Dendritic cell treated with granulocyte-macrophage colony-stimulating factor and Interleukin-4, amounts not matched to agents 40 ng/mL and 50 ng/mL, for 4 days (primary cell): Measurements from ENCODE around the gene LRRC74A.
"Not testable (repeated sequence)": the region's sequence is repeated elsewhere in the genome, so short reads cannot be mapped to it uniquely, and the experiment has no call there.

Experiments used
- H3K27ac Mint-ChIP-seq: one replicate; pipeline ENCODE4 v1.8.0; 2022; ENCODE audit warnings: mild to moderate bottlenecking, mixed read lengths
- H3K27me3 Mint-ChIP-seq: one replicate; pipeline ENCODE4 v1.8.0; 2022; ENCODE audit warnings: mild to moderate bottlenecking, mixed read lengths
- H3K36me3 Mint-ChIP-seq: one replicate; pipeline ENCODE4 v1.8.0; 2022; ENCODE audit warnings: low read depth, mixed read lengths
- H3K4me1 Mint-ChIP-seq: one replicate; pipeline ENCODE4 v1.8.0; 2022; ENCODE audit warnings: low read depth, mixed read lengths
- H3K4me3 Mint-ChIP-seq: one replicate; pipeline ENCODE4 v1.8.0; 2022; ENCODE audit warnings: mild to moderate bottlenecking, moderate library complexity, mixed read lengths
- H3K9me3 Mint-ChIP-seq: one replicate; pipeline ENCODE4 v1.8.0; 2022; ENCODE audit warnings: mixed read lengths
- intact Hi-C: fragments of 100-400 bp; cut with micrococcal nuclease; formaldehyde crosslinking; loops from one replicate; pipeline ENCODE4 v1.15.0; 2022

The LRRC74A gene

GRCh38 chr14:76901171-76902055, 75.2 kb downstream of the LRRC74A start:
- Mint-ChIP-seq H3K27ac (peak overlapping the region; percentile 35), H3K4me1 (peaks cover 22% of the 10 kb centered on the region), H3K36me3 (no peaks in the 10 kb centered on the region), H3K27me3 (peaks cover 27% of the 10 kb centered on the region), H3K4me3 (no peak overlapping the region), H3K9me3 (no peaks in the 10 kb centered on the region)
- intact Hi-C loops: no loop called here

- Mint-ChIP-seq H3K4me3 (no peak overlapping the region), H3K36me3 (no peaks in the 10 kb centered on the region), H3K27me3 (peaks cover 26% of the 10 kb centered on the region), H3K4me1 (peaks cover 22% of the 10 kb centered on the region), H3K27ac (no peak overlapping the region), H3K9me3 (no peaks in the 10 kb centered on the region)
- intact Hi-C loops: no loop called here
These were observed 76.4 kb downstream of the LRRC74A start for GRCh38 chr14:76902591-76902990.

- H3K27me3 Mint-ChIP-seq: peaks cover 24% of the 10 kb centered on the region
- H3K27ac Mint-ChIP-seq: peak overlapping the region; percentile 85
These were observed 78.0 kb downstream of the LRRC74A start for GRCh38 chr14:76904100-76904739.

GRCh38 chr14:76904740-76905569, 78.7 kb downstream of the LRRC74A start:
- Mint-ChIP-seq H3K4me3 (no peak overlapping the region), H3K4me1 (peaks cover 31% of the 10 kb centered on the region), H3K9me3 (no peaks in the 10 kb centered on the region), H3K27ac (peak overlapping the region; percentile 85), H3K36me3 (no peaks in the 10 kb centered on the region), H3K27me3 (peaks cover 20% of the 10 kb centered on the region)
- intact Hi-C loops: no loop called here

More at GRCh38 chr14:76904100-76904739, 78.0 kb downstream of the LRRC74A start:
- Mint-ChIP-seq H3K36me3 (no peaks in the 10 kb centered on the region), H3K4me3 (no peak overlapping the region), H3K9me3 (no peaks in the 10 kb centered on the region), H3K4me1 (peaks cover 30% of the 10 kb centered on the region)
- intact Hi-C loops: no loop called here

GRCh38 chr14:76908834-76909233, 82.6 kb downstream of the LRRC74A start:
- Mint-ChIP-seq H3K27me3 (no peaks in the 10 kb centered on the region), H3K36me3 (no peaks in the 10 kb centered on the region), H3K4me3 (no peak overlapping the region), H3K4me1 (peaks cover 35% of the 10 kb centered on the region), H3K9me3 (no peaks in the 10 kb centered on the region), H3K27ac (peak overlapping the region; percentile 77)
- intact Hi-C loops: loop anchor here (2.0 kb wide), 1 partner anchor 34 kb away; no protein-coding TSS in a partner anchor

- Mint-ChIP-seq H3K27ac (peak overlapping the region; percentile 77), H3K27me3 (no peaks in the 10 kb centered on the region), H3K36me3 (no peaks in the 10 kb centered on the region), H3K4me3 (no peak overlapping the region), H3K4me1 (peaks cover 31% of the 10 kb centered on the region), H3K9me3 (no peaks in the 10 kb centered on the region)
- intact Hi-C loops: loop anchor here (2.0 kb wide), 1 partner anchor 34 kb away; no protein-coding TSS in a partner anchor
These were observed 83.1 kb downstream of the LRRC74A start for GRCh38 chr14:76909266-76909665.

- no peaks in the 10 kb centered on the region for H3K27me3 Mint-ChIP-seq
- peak overlapping the region; percentile 46 for H3K27ac Mint-ChIP-seq
- H3K4me3 Mint-ChIP-seq: no peak overlapping the region
- no peaks in the 10 kb centered on the region for H3K9me3 Mint-ChIP-seq
- H3K36me3 Mint-ChIP-seq: no peaks in the 10 kb centered on the region
- peaks cover 20% of the 10 kb centered on the region for H3K4me1 Mint-ChIP-seq
- intact Hi-C loops: loop anchor here (10.0 kb wide), 1 partner anchor 114 kb away; the partner anchor contains the start of gene IRF2BPL
These were observed 84.2 kb downstream of the LRRC74A start for GRCh38 chr14:76910371-76910890.

GRCh38 chr14:76911473-76911872, 85.3 kb downstream of the LRRC74A start:
- no peaks in the 10 kb centered on the region for H3K36me3 Mint-ChIP-seq
- peaks cover 31% of the 10 kb centered on the region for H3K4me1 Mint-ChIP-seq

GRCh38 chr14:76914533-76915081, 88.4 kb downstream of the LRRC74A start:
- H3K4me3 Mint-ChIP-seq, H3K27me3 Mint-ChIP-seq, H3K9me3 Mint-ChIP-seq, H3K36me3 Mint-ChIP-seq: not testable (repeated sequence)
- peak overlapping the region; percentile 63 for H3K27ac Mint-ChIP-seq
- H3K4me1 Mint-ChIP-seq: peaks cover 52% of the 10 kb centered on the region
- intact Hi-C loops: loop anchor here (10.0 kb wide), 1 partner anchor 110 kb away; the partner anchor contains the start of gene IRF2BPL

More at GRCh38 chr14:76911473-76911872, 85.3 kb downstream of the LRRC74A start:
- H3K27ac Mint-ChIP-seq: peak overlapping the region; percentile 11
- H3K27me3 Mint-ChIP-seq: no peaks in the 10 kb centered on the region
- no peaks in the 10 kb centered on the region for H3K9me3 Mint-ChIP-seq
- no peak overlapping the region for H3K4me3 Mint-ChIP-seq
- intact Hi-C loops: loop anchor here (10.0 kb wide), 1 partner anchor 113 kb away; the partner anchor contains the start of gene IRF2BPL

GRCh38 chr14:76916040-76916715, 90.0 kb downstream of the LRRC74A start:
- H3K36me3 Mint-ChIP-seq: no peaks in the 10 kb centered on the region
- peak overlapping the region; percentile 63 for H3K27ac Mint-ChIP-seq
- H3K27me3 Mint-ChIP-seq: peaks cover 4% of the 10 kb centered on the region
- intact Hi-C loops: loop anchor here (10.0 kb wide), 1 partner anchor 109 kb away; the partner anchor contains the start of gene IRF2BPL
- no peak overlapping the region for H3K4me3 Mint-ChIP-seq
- H3K9me3 Mint-ChIP-seq: no peaks in the 10 kb centered on the region
- peaks cover 67% of the 10 kb centered on the region for H3K4me1 Mint-ChIP-seq

- intact Hi-C loops: loop anchor here (10.0 kb wide), 1 partner anchor 108 kb away; the partner anchor contains the start of gene IRF2BPL
- peaks cover 12% of the 10 kb centered on the region for H3K27me3 Mint-ChIP-seq
- no peaks in the 10 kb centered on the region for H3K36me3 Mint-ChIP-seq
- peak overlapping the region; percentile 96 for H3K27ac Mint-ChIP-seq
- H3K9me3 Mint-ChIP-seq: no peaks in the 10 kb centered on the region
- peaks cover 76% of the 10 kb centered on the region for H3K4me1 Mint-ChIP-seq
- no peak overlapping the region for H3K4me3 Mint-ChIP-seq
These were observed 91.0 kb downstream of the LRRC74A start for GRCh38 chr14:76917158-76917596.

GRCh38 chr14:76917745-76918255, 91.6 kb downstream of the LRRC74A start:
- Mint-ChIP-seq H3K4me3 (no peak overlapping the region), H3K27me3 (peaks cover 18% of the 10 kb centered on the region), H3K36me3 (no peaks in the 10 kb centered on the region), H3K4me1 (peaks cover 83% of the 10 kb centered on the region), H3K27ac (peak overlapping the region; percentile 96), H3K9me3 (no peaks in the 10 kb centered on the region)
- intact Hi-C loops: loop anchor here (1.0 to 10.0 kb wide), 3 partner anchors 13 to 107 kb away; partner anchors contain the start of gene IRF2BPL
